Keratinocyte (primary cell): ENCODE results near the gene ANKFN1.

Source experiments
- CTCF ChIP-seq, 3 experiments: IDR thresholded peaks in 1 of 3; conservative IDR thresholded peaks in 1 of 3; optimal IDR thresholded peaks in 1 of 3; 2 replicates in 2 of 3; 3 replicates in 1 of 3; pipeline versions ENCODE3 to v1.5.1; 2011; ENCODE audit warnings: low read length in 3 of 3, mild to moderate bottlenecking in 3 of 3, moderate library complexity in 2 of 3, control low read depth in 1 of 3, inconsistent platforms in 1 of 3; ENCODE audit not compliant: insufficient read depth in 2 of 3; ENCODE audit errors: extremely low read depth in 1 of 3
- EZH2 ChIP-seq: IDR thresholded peaks from one replicate; pipeline ENCODE4 v1.6.1; 2012; ENCODE audit warnings: inconsistent platforms, mild to moderate bottlenecking, low read length, moderate library complexity

GRCh38 chr17:56392321-56392720 is 239.0 kb downstream of the ANKFN1 start:
- TF ChIP-seq EZH2 = no peak
- TF ChIP-seq CTCF (optimal IDR thresholded peaks at IDR 0.05 in 1 of 3, IDR thresholded peaks at IDR 0.05 in 1 of 3, conservative IDR thresholded peaks at IDR 0.05 in 1 of 3; ENCODE audit: extremely low read depth in 1 of 3, insufficient read depth in 2 of 3, low read length in 3 of 3) = no peak
